ENCODE data around the gene RIPK1.
"Not testable (repeated sequence)": the region's sequence is repeated elsewhere in the genome, so short reads cannot be mapped to it uniquely, and the experiment has no call there.

The RIPK1 gene

GRCh38 chr6:3136292-3137011 is 68.2 kb downstream of the RIPK1 start:
- DNase-seq (ENCODE audit: low read depth) = no peak

GRCh38 chr6:3137057-3137777 is 68.9 kb downstream of the RIPK1 start:
- DNase-seq (ENCODE audit: low read depth) = no peak

- not testable (repeated sequence) for DNase-seq (ENCODE audit: low read depth)
These were observed 69.6 kb downstream of the RIPK1 start for GRCh38 chr6:3137873-3138272.

DNA sequence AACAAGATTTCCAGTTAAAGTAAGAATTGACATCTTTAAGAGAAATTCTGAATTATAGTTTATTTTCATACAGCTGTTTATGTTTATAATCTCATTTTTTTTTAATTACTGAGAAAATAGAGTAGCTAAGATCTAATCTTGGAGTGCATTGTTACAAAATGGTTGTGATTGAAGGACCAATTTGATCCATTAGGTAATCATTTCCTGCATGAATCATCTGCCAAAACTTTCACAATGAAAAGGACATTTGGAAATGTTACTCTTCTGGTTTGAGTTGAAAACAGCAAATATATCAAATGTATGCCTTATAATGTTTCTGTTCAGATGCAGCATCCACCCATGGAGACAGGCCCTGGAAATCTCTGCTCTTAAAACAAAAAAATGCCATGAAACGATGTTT is 70.0 kb downstream of the RIPK1 start:
- DNase-seq (ENCODE audit: low read depth) = no peak

- no peak for DNase-seq (ENCODE audit: low read depth)
These were observed 71.0 kb downstream of the RIPK1 start for GRCh38 chr6:3139090-3139903.

GRCh38 chr6:3140201-3140600 is 71.9 kb downstream of the RIPK1 start:
- no peak for DNase-seq (ENCODE audit: low read depth)

DNA sequence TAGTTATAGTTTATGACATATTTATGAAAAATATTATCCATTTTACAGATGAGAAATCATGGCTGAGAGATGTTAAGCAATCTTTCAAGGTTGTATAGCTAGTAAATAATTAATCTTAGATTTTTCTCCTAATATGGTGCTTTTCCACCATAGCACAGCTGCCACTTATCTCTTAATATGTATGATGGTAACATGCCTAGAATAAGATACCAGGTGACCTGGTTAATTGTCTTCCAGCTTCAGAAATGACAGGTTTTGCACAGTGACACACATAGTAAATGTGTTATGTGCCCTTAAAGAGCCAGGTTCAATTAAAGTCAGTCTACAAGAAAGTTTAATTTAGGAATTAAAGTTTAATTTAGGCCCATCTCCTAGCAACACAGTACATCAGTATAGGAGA is 74.2 kb downstream of the RIPK1 start:
- no peak for DNase-seq (ENCODE audit: low read depth)

- no peak for DNase-seq (ENCODE audit: low read depth)
These were observed 74.9 kb downstream of the RIPK1 start for GRCh38 chr6:3143158-3143557.

DNA sequence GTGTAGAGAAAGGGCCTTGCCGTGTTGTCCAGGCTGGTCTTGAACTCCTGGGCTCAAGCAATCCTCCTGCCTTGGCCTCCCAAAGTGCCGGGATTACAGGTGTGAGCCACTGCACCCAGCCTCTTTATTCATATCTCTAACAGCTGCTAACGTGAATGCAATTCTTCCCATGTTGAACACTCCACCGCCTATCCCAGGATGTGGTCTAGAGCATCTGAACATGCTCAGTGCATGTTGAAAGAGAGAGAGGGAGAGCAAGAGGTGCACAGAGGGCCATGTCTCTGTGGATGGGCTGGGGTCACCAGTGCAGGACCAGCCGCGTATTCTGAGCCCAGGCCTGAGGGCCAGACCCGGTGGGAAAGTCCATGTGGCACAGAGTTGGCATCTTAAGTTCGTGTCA is 76.3 kb downstream of the RIPK1 start:
- no peak for DNase-seq (ENCODE audit: low read depth)

GRCh38 chr6:3147914-3148757 is 79.8 kb downstream of the RIPK1 start:
- no peak for DNase-seq (ENCODE audit: low read depth)

DNA sequence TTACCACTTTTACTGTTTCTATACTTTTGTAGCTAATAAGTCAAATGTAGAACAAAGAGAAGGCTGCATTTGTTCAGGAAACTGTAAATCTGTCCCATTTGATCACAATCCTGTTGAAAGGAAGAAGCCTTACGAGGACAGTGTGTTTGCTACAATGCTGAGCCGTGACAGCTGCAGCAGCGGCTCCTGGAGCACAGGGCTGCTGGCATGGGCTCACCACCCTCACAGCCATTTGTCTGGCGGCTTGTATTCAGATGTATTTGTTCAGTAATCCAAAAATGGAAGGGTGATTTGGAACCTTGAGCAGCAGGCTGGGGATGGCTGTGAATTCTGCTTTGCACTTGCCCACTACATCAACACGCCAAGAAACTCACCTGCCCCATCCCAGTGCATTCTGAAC is 83.4 kb downstream of the RIPK1 start:
- DNase-seq (ENCODE audit: low read depth) = no peak

GRCh38 chr6:3152689-3153088 is 84.4 kb downstream of the RIPK1 start:
- no peak for DNase-seq (ENCODE audit: low read depth)

GRCh38 chr6:3155416-3155815 is 87.1 kb downstream of the RIPK1 start:
- not testable (repeated sequence) for DNase-seq (ENCODE audit: low read depth)

DNA sequence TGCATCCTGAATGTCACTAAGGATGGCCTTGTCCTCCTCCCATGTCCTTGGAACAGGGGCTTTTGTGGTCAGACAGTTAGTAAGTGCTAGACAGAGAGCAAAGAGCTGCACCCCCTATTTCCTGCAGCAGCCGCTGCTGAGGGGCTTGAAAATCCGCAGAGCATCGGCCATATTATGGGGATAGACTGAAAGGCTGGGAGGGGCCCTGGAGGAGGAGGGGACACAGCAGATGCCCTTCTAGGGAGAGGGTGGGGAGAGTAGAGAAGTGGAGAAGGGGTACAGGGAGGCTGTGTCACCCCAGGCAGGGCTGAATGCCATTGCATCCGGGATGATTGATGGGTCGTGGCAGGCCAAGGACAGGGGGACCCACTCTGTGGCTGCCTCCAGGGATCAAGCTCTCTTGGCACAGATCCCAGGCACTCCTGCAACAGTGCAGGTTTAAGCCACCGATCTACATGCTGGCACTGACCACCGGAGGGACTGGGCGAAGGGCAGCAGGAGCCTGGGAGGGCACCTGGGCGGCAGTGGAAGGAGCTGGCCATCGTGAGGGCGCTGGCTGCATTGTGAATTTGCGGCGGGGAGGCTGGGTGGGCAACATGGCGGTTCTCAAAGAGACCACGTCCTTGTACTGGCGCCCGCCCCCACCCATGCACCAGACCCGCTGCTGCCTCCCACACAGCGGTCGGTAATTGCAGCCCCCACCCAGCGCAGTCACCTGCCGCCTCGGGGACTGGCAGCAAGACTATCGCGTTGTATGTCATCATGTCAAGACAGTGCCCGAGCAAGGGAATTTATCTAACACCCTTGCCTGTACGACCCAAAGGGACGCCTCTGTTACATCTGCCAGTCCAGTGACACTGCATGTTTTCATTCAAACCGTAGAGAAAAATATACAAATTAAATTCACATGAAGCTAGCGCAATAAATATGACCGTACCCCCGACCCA is 88.2 kb downstream of the RIPK1 start:
- DNase-seq (ENCODE audit: low read depth) = not testable (repeated sequence)

- peak; percentile 74 for DNase-seq (ENCODE audit: low read depth)
These were observed 89.0 kb downstream of the RIPK1 start, which contains the start of gene TUBB2A for GRCh38 chr6:3157131-3157933. Gene TUBB2A (minus strand): TSS chr6:3157544. CDS start chr6:3157463, 81 bp downstream.

- no peak for DNase-seq (ENCODE audit: low read depth)
These were observed 91.8 kb downstream of the RIPK1 start for GRCh38 chr6:3159805-3160781.

DNA sequence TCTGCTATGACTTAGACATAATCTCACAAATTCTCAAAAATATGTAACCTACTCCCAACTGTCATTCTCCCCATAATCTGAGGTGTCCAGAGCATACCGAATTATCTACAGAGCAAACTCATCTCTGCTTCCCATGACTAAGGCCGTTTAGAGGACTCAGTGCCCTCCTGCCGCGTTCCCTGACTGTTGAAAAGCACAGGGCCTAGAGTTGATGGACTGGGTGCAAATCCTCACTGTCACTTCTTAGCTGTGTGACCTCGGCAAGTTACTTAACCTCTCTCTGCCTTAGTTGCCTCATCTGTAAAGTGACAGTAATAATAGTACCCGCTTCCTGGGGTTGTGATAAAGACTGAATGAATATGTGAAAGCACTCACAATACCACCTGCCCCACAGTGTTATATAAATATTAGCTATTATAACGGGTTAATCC is 93.8 kb downstream of the RIPK1 start:
- no peak for DNase-seq (ENCODE audit: low read depth)

DNA sequence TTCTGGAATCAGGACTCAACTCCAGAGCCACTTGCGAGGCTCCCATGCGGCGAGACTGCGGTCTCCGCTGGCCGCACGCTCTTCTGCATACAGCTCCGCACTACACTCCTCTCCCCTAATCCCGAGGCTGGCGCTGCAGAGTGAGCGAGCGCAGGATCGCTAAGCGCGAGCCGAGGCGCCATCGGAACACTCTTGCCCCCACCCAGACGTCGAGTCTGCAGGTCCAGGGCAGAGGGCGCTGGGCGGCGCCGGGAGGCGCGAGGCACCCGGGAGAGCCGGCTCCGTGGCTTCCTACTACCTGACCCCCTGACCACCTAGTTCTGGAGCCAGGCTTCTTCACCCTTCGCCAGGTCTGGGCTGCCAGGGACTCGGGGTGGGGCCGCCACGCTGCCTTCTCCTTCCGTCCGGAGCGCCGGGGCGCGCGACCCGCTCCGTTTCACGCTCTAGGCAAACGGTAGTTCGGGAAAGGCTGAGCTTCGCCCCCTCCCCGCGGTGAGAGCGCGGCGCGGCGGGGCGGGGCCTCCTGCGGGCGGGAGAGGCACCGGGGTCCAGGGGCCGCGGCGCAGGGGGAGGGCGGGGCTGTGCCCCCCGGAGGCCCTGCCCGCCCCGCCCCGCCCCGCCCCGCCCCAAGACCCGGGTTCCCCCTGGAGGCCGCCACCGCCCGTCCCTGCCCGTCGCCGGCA is 94.4 kb downstream of the RIPK1 start:
- DNase-seq (ENCODE audit: low read depth) = peak; percentile 57

Data from GM04504 (cell line).